Hematopoietic multipotent progenitor cell (in vitro differentiated cells): ENCODE results near the gene WDR37. TPM values are rescaled to one million over a fixed set of nuclear protein-coding genes. Genes with fewer than 3 reads are reported as not detected.

ENCODE experiments used
- DNase-seq, 3 donors: peaks; one replicate each; pipeline ENCODE4 v3.0.0-alpha.2; 2011 to 2015; ENCODE audit warnings: low read depth in 2 of 3, low spot score in 2 of 3
- total RNA-seq: library from RNA; depleted of rRNA; stranded (reverse); fragments of >200 nt; gene quantifications from one replicate; pipeline ENCODE4 v1.2.3, GENCODE V29; 2012

Gene WDR37
- total RNA-seq, 1 donor, result 18.0 TPM

DNA sequence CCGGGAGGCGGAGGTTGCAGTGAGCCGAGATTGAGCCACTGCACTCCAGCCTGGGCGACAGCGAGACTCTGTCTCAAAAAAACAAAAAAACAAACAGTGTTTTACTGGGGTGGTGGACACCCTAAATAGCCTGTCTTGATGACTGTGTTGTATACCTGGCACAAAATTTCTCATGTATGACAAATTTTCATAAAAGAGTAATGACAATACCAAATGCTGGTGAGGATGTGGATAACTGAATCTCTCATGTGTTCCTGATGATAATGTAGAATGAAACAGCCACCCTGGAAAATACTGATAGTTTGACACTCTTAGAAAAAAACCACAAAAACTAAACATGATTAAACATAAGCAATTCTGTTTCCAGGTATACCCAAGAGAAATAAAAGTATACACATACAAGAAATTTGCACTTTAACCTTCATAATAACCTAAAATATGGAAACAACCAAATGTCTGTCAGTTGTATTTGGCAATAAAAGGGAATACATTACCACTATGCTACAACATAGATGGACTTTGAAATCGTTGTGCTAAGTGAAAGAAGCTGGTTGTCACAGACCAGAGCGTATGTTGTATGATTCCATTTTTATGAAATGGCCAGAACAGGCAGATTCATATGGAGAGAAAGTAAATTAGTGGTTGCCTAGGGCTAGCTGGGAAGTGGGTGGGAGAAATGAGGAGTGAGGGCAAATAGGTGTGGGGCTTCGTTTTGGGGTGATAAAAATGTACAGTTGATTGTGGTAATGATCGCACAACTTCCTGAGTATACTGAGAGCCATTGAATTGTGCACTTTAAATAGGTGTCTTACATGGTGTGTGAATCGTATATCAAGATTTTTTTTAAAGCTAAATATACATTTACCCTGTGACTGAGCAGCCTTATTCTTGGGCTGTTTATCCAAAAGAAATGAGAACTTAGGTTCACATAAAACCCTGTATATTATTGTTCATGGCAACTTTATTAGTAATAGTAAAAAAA is 12.5 kb downstream of the WDR37 start:
- no peak for DNase-seq

DNA sequence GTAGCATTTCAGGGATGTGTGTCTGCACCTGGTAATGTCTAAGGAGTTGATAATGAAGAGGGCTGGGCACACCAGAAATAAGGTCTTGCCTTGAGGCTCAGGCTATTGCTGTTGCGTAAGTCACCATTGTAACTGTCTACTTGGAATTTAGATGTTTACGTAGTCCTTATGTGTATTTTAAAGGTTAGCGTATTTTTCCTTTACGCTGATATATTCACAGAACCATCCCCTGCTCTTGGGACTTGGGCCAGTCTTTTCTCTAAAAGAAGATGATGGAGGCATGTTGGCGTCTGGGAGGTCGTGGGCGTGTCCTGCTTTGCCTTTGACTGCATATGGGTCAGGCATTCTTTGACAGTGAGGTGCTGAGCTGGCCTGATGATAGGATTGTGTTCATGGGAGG is 14.7 kb downstream of the WDR37 start:
- no peak for DNase-seq

GRCh38 chr10:1074052-1074747 is 18.0 kb downstream of the WDR37 start:
- DNase-seq, result no peak

GRCh38 chr10:1074748-1075308 is 18.6 kb downstream of the WDR37 start:
- peak in 1 of 3 donors; percentile 44 for DNase-seq

GRCh38 chr10:1078668-1079067 is 22.5 kb downstream of the WDR37 start:
- DNase-seq, result no peak

GRCh38 chr10:1083581-1083980 is 27.4 kb downstream of the WDR37 start:
- no peak for DNase-seq

GRCh38 chr10:1084011-1084950 is 28.1 kb downstream of the WDR37 start:
- DNase-seq, result no peak

GRCh38 chr10:1085258-1085657 is 29.1 kb downstream of the WDR37 start:
- DNase-seq, result no peak

- DNase-seq, result no peak
Observed at GRCh38 chr10:1086787-1087186, 30.6 kb downstream of the WDR37 start.

DNA sequence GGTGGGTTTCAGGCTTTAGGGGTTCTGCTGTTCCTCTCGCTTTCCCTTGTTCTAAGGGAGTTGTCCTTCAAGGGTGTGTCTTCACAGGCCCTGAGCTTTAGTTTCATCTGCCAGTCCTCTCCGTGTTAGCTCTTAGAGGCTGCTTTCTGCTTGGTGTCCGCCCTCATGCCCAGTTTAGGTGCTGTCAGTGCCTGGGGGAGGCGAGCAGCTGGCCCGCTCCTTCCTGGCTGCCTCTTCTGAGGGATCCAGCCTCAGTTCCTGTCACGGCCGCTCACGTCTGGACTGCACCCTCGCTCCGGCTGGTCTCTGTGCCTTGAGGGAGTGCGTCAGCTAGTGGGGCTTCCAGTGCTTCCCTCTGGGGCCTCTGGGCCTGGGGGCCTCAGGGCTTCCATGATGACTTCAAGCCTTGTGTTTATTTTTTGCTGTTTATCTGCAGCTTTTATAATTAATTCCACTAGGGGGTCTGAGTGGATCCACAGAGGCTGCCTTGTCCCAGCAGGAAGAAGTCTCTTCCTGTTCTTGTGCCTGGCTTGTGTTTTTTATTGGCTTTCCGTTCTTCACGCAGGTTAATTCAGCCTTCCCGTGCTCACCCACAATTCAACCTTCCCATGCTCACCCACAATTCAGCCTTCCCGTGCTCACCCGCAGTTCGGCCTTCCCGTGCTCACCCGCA is 33.0 kb downstream of the WDR37 start:
- DNase-seq, result no peak

DNA sequence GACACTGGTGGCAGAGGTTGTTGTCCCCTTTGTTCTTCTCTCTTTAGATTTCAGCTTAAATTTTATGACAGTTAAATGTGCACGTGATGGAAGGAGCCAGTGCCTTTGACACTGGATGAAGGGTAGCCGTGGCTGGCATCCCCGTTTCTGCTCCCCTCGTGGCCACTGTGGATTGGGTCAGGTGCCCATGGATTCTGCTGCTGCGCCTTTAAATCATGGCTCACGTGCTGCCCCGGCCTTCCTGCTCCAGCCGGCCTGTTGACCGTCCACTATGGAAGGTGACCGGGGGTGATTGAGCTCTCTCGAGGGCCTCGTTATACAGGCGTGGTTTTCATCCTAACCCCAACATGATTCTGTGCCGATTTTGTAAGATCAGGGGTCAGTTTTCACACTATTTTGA is 34.5 kb downstream of the WDR37 start:
- DNase-seq, result no peak

- no peak for DNase-seq
Observed at GRCh38 chr10:1093696-1094095, 37.5 kb downstream of the WDR37 start.

- no peak for DNase-seq
Observed at GRCh38 chr10:1094112-1095057, 38.2 kb downstream of the WDR37 start.

DNA sequence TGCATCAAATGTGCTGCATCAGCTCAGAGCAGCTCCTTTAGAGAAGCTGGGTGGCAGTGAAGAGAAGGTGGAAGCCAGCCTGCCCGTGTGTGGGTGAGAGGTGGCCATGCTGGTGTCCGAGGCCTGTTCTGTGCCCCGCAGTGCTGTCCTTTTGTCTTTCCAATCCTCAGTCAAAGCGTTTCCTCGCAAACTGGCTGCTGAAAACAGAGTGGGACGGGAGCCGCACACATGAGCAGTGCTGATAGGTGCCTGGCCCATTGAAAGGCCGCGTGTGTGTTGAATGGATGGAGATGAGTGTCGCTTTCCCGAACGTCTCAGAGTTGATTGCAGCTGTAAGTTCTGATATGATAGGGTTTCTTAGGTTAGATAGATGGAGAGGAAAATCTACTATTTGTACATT is 39.3 kb downstream of the WDR37 start:
- DNase-seq, result no peak

DNA sequence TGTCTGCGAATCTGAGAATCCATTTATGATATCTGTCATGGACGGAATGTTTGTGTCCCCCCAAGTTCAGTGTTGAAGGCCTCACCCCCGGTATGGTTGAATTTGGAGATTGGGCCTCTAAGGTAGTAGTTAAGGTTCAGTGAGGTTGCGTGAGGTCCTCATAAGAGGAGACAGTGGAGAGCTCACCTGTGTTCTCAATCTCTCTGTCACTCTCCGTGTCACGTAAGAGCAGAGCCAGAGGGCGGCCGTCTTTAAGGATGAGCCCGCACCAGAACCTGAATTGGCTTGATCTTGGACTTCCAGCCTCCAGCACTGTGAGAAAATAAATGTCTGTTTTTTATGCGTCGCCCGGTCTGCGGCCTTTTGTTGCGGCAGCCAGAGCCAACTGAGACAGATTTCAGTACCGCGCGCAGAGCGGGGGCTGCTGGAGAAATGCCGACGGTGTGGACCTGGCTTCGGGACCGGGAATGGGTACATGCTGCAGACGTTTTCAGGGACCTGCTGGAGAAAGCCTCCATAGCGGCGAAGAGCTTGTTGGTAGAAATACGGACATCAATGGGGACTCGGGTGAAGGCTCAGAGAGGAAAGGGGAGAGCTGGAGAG is 40.2 kb downstream of the WDR37 start:
- no peak for DNase-seq

DNA sequence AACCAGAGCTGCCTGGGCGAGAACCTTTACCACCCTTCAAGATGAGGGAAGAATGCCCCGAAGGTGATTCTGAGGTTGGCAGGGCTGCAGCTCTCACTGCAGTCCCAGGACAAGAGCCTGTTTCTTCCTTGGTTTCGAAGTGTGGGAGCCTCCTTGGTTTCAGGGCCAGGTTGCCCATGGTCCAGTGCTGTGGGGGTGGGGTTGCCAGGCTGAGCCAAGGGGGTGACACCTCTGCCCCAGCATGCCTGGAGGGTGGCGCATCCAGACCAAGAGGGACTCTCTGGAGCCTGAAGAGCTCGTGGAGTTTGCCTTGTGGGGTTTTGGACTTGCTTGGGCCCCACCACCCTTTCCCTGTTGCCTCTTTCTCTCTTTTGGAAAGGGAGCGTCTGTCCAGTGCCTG is 41.3 kb downstream of the WDR37 start:
- no peak for DNase-seq

DNA sequence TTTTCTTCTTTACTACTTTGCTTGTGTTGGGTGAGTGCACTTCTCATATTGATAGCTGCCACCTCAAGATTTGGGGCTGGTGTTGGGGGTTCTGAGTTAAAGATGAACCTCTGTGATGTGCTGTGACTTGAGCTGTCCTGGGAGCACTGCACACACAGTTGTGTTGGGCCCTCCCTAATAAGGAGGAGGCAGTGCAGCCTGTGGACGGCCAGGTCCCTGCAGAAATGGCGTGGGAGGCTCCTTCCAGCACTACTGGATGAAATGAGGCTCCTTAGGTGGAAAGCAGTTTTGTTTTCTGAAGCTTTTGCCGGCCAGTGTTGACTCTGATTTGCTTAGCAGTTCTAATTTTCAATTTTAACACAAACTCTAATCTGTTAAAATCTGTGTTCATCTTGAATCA is 44.0 kb downstream of the WDR37 start:
- no peak for DNase-seq

DNA sequence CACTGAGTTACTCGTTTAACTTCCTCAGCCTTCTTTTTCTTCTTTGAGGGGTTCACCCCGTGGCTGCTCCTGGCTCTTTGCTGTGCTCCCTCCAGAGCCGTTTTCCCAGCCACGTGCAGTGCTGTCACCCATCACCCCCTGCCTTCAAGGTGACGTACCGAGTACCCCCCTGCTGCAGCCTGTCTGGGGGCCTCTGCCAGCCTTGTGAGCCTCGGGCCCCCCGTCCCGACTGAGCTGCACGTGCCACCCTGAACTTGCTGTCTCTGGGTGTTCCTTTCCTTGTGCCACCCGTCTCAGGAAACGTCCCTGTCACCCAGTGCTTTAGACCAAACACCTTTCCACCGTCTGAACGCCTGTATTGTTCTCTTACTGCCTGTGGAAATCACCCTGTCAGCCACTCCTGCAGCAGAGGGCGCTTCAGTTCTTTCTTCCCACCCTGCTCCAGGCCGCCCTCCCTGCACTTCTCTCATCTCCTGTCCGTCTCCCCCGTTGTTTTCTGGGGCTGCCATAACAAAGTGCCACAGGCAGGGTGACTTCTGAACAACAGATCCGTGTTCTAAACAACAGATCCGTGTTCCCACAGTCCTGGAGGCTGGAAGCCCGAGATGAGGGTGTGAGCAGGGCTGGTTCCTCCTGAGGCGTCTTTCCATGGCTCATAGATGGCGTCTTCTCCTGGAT is 44.6 kb downstream of the WDR37 start:
- no peak for DNase-seq
